Ishikawa (cell line): ENCODE measurements around the gene KIF20B.

Experiments
- EGR1 ChIP-seq: IDR thresholded peaks from 2 replicates; pipeline ENCODE4 v1.6.1; 2012
- EP300 ChIP-seq: IDR thresholded peaks from 2 replicates; pipeline ENCODE4 v1.6.1; 2012; ENCODE audit warnings: borderline replicate concordance
- REST ChIP-seq: IDR thresholded peaks from 2 replicates; pipeline ENCODE4 v1.6.1; 2012; ENCODE audit warnings: low read depth, mild to moderate bottlenecking
- TAF1 ChIP-seq: IDR thresholded peaks from 2 replicates; pipeline ENCODE4 v1.6.1; 2012; ENCODE audit warnings: low read depth, mild to moderate bottlenecking
- USF1 ChIP-seq: IDR thresholded peaks from 2 replicates; pipeline ENCODE4 v1.6.1; 2012
- TF ChIP-seq, protein P1 (sequence below): IDR thresholded peaks from 2 replicates; pipeline ENCODE4 v1.6.1; 2012

DNA sequence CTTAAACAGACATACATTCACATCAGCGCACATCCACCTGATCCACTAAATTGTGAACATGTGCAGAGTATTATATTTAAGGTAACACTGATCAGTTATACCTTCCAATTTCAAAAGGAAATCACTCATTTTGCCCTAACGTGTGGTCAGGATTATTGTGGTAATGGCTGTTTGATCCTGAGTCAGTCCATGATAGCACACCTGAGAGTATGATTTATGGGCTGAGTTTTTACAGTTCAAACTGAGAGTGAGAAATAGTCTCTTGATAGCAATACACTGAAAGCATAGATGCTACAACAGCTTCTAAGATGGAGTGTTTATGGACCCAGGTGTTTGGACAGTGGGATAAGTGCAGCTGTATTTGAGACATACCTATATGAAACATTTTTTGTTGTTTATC lies 96.7 kb downstream of the KIF20B start:
- TF ChIP-seq, protein P1, sequence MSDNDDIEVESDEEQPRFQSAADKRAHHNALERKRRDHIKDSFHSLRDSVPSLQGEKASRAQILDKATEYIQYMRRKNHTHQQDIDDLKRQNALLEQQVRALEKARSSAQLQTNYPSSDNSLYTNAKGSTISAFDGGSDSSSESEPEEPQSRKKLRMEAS, result no peak
- TF ChIP-seq REST (no peak), EGR1 (no peak), EP300 (no peak), TAF1 (no peak), USF1 (no peak)
